LHCN-M2 (cell line): ENCODE data around the gene LPP. TPM values are rescaled to one million over a fixed set of nuclear protein-coding genes. Genes with fewer than 3 reads are reported as not detected.

Experiments
- DNase-seq: peaks from one replicate; pipeline ENCODE4 v3.0.0-alpha.2; 2012; ENCODE audit warnings: low read depth
- total RNA-seq: library from RNA; depleted of rRNA; stranded (reverse); fragments of >200 nt; gene quantifications from 2 replicates; pipeline ENCODE4 v1.2.3, GENCODE V29; 2014

LPP gene
- total RNA-seq, 1 experiment from 2014 or later: 39.7 TPM

DNA sequence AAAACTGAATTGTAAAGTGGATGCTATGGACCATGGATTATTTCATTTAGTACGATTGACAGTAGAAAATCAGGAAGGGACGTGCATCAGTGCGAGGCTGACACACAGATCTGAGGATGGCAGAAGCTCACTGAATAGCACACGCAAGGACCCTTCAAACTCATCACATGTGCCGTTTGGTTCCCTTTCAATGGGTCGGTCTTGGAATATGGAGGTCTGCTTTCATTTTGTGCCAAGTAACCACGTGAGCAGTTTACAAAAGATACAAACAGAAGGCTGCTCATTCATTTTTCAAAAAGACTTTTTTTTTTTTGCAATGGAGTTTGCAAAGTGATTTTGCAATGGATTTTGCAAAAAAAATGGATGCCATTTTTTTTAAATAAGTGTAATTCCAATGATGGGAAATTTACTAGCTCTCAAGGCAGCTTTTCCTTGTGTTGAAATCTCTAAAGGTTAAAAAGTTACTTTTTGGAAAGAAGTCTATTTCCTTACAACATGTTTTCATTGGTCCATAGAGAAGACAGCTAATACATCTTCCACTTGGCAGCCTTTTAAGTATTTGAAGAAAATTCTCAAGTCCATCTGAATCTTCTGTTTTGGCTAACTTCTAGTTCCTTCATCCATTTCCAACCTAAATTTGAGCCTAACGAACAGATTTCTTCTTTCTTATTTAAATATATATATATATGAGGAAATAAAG, 625.5 kb downstream of the LPP start:
- no peak for DNase-seq

- DNase-seq: peak; percentile 56
Observed at GRCh38 chr3:188780193-188781147, 626.5 kb downstream of the LPP start.

DNA sequence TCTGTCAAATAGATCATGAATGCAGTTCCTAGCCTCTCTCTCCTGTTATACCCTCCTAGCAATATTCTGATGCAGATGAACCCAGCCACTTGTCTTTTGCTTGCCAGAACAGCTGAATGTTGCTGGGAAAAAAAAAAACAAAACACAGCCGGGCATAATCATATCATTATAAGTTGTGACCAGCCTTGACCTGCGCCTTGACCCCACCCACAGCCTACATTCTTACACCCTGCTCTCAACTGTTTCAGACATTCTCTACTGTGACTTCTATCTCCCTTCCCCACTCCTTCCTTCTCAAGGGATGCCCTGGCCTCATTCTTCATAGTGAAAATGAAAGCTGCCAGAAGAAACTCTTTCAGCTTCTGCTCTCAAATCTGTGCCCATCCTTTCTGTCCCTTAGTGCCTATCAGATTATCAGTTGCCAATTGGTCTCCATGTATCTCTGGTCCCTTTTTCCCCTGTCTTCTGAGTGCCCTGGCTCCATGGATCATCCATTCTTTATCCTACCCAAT, 628.7 kb downstream of the LPP start:
- peak; percentile 35 for DNase-seq

DNA sequence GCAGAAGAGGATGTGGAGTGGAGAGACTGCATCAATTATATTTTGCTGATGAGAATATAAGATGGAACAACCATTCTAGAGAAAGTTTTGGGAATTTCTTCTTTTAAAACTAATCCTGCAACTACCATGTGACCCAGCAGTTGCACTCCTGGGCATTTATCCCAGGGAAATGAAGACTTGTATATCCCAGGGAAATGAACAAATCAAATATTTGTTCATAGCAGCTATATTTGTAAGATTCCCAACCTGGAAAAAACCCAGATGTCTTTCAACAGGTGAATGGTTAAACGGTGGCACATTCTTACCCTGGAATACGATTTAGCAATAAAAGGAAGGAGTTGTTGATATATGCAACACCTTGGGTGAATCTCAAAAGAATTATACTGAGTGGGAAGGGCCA, 632.5 kb downstream of the LPP start:
- DNase-seq: no peak

DNA sequence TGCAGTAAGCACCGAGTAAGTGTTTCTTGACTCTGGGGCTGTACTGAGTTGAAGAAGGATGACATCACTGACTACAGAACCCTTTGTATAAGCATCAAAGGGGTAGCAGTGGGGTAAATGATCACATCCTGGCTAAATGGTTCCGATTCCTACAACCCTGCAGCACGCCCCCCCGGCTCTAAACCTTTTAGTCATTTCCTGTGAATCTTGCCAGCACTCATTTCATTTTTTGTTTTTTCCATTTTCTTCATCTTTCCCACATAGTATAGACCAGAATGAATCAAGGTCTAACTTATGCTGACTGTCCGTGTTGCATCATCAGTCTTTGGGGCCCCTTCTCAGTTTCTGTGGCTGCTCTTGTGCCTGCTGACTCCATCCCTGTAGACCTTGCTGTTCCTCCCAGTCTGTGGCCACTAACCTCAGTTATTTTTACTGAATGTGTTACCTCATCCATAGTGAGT, 634.7 kb downstream of the LPP start:
- DNase-seq: peak; percentile 91

- no peak for DNase-seq
Observed at GRCh38 chr3:188789251-188789650, 635.3 kb downstream of the LPP start.

- DNase-seq: no peak
Observed at GRCh38 chr3:188791311-188791710, 637.4 kb downstream of the LPP start.

DNA sequence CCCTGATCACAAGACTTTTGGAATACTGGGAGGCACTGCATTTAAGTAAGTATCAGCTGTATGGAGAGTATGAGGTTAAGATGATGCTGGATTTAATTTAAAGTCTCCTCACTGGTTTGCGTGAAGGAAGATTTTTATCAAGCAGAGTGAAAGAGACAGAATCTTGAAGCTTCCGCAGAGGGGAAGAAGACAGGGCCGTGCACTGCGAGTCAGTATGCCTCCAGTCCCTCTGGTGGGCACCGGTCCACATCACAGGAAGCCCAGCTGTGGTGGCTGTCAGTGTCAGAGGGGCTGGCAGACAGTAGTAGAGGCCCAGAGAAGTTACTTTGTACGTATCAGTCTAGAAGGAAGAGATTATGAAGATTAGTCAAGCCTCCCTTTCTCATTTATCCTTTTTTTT, 638.8 kb downstream of the LPP start:
- peak; percentile 29 for DNase-seq

DNA sequence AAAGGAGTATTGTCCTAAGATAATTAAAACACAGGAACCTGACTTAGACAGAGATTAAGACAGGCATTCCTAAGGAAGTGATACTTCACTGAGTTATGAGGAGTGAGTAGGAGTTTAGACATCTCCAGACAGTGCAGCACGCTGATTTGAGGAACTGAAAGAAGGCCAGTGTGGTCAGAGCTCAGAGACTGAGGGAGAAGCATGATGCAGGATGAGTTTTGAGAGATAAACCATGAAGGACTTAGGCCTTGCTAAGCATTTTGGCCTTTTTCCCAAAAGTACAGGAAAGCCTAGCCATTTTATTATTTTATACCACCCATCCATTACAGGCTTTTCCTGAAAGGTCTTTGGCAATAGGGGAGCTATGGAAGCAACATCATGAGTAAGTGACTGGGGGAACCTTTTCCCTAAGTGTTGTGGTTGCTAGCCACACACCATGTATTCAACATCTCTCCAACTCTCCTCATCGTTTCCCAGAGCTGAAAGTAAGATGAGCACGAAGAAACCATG, 642.2 kb downstream of the LPP start:
- DNase-seq: peak; percentile 83

DNA sequence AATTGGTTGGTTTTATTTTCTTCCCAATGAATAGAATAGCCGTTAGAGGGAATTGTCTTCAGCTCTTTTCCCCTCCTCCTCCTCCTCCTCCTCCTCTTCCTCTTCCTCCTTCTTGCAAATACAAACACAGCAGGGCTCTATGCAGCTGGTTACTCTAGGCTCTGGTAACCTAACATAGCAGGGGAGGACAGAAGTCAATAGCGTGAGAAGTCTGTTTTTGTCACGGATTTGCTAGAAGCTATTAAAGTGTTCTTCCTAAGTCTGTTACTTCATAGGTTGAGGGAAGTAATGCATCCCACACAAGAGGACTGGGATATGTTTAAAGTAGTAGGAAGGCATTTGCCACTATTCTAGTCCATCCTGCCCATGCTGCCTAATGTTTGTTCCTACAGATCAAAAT, 643.1 kb downstream of the LPP start:
- DNase-seq: no peak

DNA sequence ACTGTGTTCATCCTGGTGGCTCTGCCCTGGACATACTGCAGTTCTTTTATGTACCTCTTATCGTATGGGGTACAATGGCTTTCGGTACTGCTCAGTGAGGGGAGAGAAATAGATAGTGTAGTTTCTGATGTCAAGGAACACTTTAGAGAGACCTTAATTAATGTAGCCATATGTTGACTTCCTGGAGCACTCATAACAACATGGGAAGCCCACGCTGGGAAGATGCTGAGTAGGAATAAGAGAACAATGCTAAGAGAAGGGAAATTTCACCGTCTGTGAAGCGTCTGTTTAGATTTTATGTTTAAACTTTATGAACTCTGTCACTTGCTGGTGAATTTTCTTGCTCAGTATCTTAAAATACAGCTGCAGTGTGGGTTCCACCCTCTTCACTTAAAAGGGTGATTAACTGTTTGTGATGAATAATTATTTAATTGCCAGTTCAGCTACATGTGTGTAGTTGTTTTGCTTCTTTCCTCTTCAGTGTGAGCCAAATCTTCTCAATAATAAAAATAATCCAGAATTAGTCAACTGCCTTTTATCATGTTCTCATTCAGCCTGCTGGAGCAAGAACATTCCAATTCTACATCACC, 644.7 kb downstream of the LPP start:
- no peak for DNase-seq

DNA sequence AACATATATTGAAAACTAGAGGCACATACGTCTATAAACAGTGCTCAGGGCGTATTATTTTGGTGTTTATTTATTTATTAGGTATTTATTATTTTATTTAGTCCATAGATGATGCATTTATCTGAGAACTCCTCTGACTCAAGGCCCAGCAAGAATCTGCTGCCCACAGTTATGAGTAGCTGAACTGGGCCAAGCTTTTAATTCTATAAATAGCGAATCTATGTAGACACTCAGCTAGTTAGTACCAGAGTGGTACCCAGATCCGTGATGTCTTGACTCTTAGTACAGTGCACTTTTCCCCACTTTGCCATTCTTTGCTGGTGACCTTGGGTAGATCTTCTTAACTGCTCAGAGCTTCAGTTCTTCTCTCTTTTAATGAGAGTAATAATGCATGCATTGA, 647.4 kb downstream of the LPP start:
- DNase-seq: no peak

DNA sequence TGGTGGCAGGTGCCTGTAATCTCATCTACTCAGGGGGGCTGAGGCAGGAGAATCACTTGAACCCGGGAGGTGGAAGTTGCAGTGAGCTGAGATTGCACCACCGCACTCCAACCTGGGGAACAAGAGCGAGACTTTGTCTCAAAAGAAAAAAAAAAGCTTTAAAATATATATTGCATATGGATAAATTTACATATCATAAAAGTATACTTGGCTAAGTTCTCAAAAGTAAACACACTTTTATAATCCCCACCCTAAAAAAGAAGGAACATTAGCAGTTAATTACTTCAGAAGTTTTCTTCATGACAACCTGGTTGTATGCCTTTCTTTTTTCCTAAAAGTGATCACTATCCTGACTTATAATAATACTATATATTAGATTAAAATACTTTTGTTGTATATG, 648.7 kb downstream of the LPP start:
- no peak for DNase-seq

DNA sequence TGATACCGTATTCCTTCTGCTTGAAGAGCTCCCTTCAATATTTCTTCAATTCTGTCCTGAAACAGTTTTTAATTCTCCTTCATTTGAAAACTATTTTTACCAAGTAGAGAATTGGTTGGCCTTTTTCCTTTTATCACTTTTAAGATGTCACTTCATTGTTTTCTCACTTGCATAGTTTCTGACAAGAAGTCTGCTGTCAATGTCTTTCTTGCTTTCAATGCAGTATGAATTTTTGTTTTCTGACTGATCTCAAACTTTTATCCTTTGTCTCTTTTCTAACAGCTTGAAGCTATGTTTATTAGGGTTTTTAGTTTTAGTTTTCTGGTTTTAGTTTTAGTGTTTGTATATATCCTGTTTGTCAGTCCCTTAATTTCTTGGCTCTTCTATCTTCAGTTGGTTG, 653.0 kb downstream of the LPP start:
- DNase-seq: peak; percentile 50

GRCh38 chr3:188812198-188812597, 658.2 kb downstream of the LPP start:
- DNase-seq: no peak

DNA sequence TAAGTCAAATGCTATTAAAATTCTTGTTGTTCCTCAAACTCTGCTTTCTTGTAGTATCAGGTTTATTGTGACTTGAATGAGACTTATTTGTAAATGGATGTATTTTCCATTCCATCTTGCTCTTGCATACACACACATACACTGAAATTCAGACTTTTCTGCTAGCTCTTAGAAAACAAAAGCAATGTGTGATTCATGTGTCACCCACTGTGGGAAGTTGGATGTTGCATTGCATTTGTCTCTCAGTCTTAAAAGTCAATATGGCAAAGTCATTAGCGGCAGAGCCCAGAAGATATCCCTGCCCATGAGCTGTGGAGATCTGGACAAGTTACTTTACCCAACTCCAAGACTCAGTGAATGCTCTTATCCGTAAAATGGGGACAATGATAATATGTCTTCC, 660.6 kb downstream of the LPP start:
- no peak for DNase-seq

DNA sequence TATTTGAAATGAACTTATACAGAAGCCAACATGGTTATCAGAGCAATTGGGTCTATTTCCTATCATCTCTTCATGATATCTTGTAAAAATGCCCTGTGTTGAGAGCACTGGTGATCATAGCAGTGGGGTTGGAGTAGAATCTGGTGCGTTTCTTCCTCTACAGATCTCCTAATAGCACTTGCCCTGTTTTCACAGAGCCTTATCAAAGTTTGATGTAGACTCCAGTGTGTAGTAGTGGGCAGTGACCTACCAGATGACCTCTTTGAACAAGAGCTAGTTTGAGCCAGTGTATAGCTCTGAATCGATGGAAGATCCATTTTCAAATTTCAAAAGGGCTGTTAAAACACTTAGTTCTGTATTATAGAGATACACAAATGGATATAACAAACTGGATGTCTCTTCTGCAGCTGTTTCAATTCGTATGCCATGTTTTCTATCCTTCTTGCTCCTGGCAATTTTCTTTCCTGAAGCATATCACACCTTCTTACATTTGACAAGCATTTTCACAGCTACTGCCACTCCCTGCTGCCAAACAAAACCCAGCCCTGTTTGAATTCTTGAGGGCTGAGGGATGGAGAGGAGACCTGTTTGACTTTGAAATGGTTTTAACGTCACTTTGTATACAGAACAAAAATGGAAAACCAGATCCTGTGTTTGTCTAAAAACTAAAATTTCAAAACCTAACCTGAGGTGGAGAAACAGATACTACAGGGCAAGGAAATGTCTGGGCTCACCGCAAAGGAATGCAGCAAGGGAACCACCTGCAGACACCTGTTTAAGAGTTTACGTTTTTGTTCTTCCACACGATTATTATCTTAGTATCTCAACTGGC, 663.4 kb downstream of the LPP start:
- no peak for DNase-seq

- no peak for DNase-seq
Observed at GRCh38 chr3:188817935-188818269, 663.9 kb downstream of the LPP start.

- DNase-seq: no peak
Observed at GRCh38 chr3:188818282-188818681, 664.3 kb downstream of the LPP start.

- peak; percentile 46 for DNase-seq
Observed at GRCh38 chr3:188819939-188820338, 666.0 kb downstream of the LPP start.

GRCh38 chr3:188822004-188822403, 668.0 kb downstream of the LPP start:
- DNase-seq: no peak
